Panc1 (cell line): Measurements from ENCODE around the gene KRTCAP2.

Experiments used
- CTCF ChIP-seq: fragments of 450-650 bp; IDR thresholded peaks from 2 replicates; pipeline ENCODE4 v1.5.1; 2017; ENCODE audit warnings: mild to moderate bottlenecking
- POLR2AphosphoS5 ChIP-seq: IDR thresholded peaks from 2 replicates; pipeline ENCODE4 v1.6.1; 2012; ENCODE audit warnings: mild to moderate bottlenecking, low read depth, low read length, moderate library complexity

- no peak for TF ChIP-seq POLR2AphosphoS5
- no peak for TF ChIP-seq CTCF
Measured at GRCh38 chr1:155196893-155197638, 24.0 kb upstream of the KRTCAP2 start.
